GM19372 (cell line): Measurements from ENCODE around the gene DCAF11.
"Not testable (repeated sequence)": the region's sequence is repeated elsewhere in the genome, so short reads cannot be mapped to it uniquely, and the experiment has no call there.

Experiments
- ATAC-seq: cut with Tn5 transposase; IDR thresholded peaks from one replicate; pipeline ENCODE4 v1.9.1; 2021; ENCODE audit warnings: mild to moderate bottlenecking, low read depth, moderate library complexity; ENCODE audit not compliant: unreplicated experiment

DCAF11 gene

GRCh38 chr14:24095271-24096068, 19.1 kb upstream of the DCAF11 start:
- ATAC-seq, result peak; percentile 70

- no peak for ATAC-seq
Observed at GRCh38 chr14:24096545-24097181, 17.9 kb upstream of the DCAF11 start.

- no peak for ATAC-seq
Observed at GRCh38 chr14:24098229-24098926, 16.2 kb upstream of the DCAF11 start.

GRCh38 chr14:24098927-24099813, 15.4 kb upstream of the DCAF11 start:
- ATAC-seq, result no peak

- ATAC-seq, result no peak
Observed at GRCh38 chr14:24100197-24100981, 14.2 kb upstream of the DCAF11 start.

GRCh38 chr14:24100982-24101494, 13.5 kb upstream of the DCAF11 start:
- no peak for ATAC-seq

- ATAC-seq, result no peak
Observed at GRCh38 chr14:24102357-24103048, 12.1 kb upstream of the DCAF11 start.

- no peak for ATAC-seq
Observed at GRCh38 chr14:24103451-24103850, 11.1 kb upstream of the DCAF11 start.

- not testable (repeated sequence) for ATAC-seq
Observed at GRCh38 chr14:24105609-24106239, 8.9 kb upstream of the DCAF11 start.

GRCh38 chr14:24106672-24107271, 7.8 kb upstream of the DCAF11 start:
- no peak for ATAC-seq

- peak; percentile 30 for ATAC-seq
Observed at GRCh38 chr14:24108336-24108874, 6.2 kb upstream of the DCAF11 start.

- ATAC-seq, result no peak
Observed at GRCh38 chr14:24110060-24110459, 4.5 kb upstream of the DCAF11 start.

GRCh38 chr14:24110523-24110922, 4.1 kb upstream of the DCAF11 start:
- ATAC-seq, result no peak

- no peak for ATAC-seq
Observed at GRCh38 chr14:24113379-24113800, 1.2 kb upstream of the DCAF11 start.

GRCh38 chr14:24113801-24114531, 611 bp upstream of the DCAF11 start:
- peak; percentile 16 for ATAC-seq

- ATAC-seq, result no peak
Observed at GRCh38 chr14:24115422-24116127, 998 bp downstream of the DCAF11 start.
